ENCODE data around the gene CACNG7.
"Not testable (repeated sequence)": the region's sequence is repeated elsewhere in the genome, so short reads cannot be mapped to it uniquely, and the experiment has no call there.

CACNG7 gene, protein sequence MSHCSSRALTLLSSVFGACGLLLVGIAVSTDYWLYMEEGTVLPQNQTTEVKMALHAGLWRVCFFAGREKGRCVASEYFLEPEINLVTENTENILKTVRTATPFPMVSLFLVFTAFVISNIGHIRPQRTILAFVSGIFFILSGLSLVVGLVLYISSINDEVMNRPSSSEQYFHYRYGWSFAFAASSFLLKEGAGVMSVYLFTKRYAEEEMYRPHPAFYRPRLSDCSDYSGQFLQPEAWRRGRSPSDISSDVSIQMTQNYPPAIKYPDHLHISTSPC

DNA sequence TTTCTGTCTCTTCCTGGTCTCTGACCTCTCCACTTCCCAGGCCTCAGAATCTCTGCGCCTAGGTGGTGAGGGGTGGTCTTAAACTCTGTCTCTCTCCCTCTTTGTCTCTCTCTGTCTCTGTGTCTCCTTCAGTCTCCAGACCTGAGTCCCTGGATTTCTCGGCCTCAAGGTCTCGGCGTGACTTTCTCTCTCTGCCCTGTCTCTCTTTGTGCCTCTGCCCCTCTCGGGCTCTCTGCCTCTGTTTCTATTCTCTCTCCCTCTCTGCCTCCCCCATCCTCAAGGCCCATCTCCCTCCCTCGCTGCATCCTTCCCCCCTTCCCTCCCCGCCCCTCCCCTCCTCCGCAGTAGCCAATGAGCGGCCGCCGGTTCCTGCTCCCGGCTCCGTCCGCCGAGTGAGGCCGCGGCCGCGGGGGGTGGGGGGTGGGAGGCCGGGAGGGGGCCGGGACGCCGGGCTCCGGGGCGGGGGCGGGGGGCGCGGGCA, at the start of gene CACNG7:
CACNG7 (plus strand) TSS at position 344 of the 481 bp plus-strand sequence. CDS start 3,554 bp downstream, outside the sequence.
- no peak for DNase-seq (ENCODE audit: low spot score)

DNA sequence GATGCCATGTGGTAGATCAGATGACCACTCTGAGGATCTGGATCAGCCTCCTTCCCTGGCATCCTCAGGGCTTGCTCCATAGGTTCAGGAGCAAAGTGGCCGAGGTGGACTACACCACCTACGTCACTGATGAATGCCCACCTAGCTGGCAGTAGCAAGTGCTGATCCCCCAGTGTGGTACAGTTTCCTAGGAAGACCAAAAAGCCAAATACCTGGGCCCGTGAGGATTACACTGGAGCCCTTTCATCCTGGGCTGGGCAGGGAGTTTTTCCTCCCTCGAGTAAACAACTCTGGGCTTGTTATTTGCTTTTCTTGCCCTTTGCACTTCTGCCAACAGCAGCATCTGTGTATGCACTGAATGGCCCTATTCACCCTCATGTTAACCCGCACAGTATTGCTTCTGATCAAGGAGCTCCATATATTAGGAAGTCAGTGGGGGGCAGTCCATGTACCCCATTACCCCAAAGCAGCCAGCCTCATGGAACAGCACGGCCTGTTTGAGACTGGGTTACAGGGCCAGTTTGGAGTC, 44.7 kb upstream of the CACNG7 start:
- no peak for DNase-seq (ENCODE audit: low spot score)

DNA sequence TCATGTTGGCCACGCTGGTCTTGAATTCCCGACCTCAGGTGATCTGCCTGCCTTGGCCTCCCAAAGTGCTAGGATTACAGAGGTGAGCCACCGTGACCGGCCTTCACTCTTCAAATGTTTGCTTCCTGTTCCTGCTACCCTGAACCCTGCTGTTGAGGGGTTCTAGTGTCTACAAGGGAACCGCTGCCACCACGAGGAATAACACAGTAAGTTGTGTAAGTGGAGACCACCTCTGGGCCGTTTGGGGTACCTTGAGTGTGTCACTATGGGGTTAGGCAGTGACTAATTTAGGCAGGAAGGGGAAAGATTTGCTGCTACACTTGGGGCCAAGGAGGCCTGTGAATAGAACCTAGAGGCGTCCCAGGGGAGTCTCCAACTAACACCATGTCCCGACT, 43.6 kb upstream of the CACNG7 start:
- DNase-seq (ENCODE audit: low spot score): peak; percentile 25

DNA sequence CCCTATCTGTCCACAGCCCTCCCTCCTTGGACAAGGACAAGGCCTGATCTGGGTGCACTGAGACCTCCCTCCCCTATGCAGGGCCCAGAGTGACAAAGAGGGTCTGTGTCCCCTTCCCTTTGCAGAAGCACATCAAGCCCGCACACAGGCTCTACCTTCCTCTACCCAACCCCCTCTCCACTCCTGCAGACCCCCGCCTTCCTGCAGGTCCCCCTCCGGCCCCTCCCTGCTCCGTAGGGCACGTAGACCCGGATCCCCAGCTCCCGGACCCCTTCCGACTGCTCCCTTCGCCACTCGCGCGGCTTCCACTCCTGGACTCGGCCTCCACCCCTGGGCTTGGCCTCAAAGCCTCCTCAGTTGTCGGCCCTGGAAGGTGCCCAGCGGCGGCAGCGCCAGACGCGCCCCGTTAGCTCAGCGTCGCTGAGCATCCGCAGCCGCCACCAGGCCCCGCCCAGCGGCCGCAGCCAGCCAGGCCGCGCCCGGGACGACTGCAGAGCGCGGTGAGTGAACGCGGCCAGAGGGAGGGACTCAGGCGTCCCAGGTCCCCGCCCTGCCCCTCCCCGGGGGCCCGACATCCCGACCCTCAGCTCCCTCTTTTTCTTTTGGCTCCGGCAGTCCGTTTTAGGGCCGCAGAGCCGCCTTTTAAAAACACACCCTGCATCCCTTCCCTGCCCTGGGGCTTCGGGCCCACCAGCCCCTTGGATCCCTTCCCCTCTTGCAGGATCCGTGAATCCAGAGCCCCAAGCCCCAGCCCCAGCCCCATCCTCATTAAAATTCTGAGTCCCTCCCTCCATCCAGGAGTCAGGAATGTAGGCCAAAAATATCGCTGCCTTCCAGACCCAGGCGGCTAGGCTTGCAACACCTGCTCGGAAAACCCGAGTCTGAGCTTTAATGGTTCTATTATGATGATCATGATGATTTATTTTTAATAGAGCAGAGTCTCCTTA, 42.9 kb upstream of the CACNG7 start:
- DNase-seq (ENCODE audit: low spot score): peak; percentile 79

DNA sequence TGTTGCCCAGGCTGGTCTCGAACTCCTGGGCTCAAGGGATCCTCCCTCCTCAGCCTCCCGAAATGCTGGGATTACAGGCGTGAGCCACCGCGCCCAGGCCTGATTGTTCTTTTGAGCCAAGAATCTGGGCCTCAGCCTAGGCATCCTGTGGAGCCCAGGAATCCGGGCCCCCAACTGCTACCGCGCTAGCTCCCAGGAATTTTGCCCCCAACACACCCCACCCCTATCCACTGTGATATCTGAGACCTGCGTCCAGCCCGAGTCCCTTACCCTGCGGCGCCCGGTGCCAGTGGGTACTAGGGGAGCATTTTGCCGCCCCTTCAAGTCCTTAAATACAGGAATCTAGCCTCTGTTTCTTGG, 42.2 kb upstream of the CACNG7 start:
- DNase-seq (ENCODE audit: low spot score): no peak

DNA sequence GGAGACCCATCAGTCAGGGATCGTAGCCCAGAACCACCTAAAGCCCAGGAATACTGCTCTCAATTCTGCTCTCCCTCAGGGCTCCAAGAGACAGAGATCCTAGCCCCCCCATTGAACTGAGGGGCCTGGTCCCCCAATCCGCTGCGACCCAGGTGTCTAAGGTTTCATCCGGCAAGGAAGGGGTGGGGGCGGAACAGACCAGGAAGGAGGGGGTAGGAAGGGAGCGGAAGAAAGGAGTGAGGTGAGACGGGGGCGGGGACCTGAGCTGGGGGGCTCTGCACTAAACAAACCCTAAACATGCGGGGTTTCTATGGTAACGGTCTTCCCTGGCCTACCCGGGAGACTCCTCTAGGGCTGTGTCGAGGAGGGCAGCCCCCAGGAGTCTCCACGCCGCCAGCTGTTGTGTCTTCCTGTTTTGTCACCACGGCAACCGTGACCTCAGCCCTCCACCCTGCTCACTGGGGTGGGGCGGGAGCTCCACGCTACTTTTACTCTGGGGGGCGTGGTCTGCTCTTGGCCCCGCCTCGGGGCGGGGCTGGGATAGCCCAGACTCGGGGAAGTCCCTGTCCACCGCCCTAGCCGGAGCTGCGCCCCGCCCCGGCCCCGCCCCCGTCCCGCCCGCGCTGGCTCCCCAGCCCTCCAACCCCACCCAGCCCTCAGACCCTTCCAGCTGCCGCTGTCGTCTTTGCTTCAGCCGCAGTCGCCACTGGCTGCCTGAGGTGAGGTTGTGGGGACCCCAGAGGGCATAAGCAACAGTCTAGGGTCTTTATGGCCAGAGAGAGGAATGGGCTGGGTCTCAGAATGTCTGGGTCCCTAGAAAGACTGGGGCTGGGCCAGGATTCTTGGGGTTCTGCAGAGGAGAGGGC, 41.6 kb upstream of the CACNG7 start, which contains the start of gene MYADM:
MYADM (plus strand) TSS at position 659 of the 866 bp plus-strand sequence. CDS start 5,647 bp downstream, outside the sequence.
- peak; percentile 99 for DNase-seq (ENCODE audit: low spot score)

DNA sequence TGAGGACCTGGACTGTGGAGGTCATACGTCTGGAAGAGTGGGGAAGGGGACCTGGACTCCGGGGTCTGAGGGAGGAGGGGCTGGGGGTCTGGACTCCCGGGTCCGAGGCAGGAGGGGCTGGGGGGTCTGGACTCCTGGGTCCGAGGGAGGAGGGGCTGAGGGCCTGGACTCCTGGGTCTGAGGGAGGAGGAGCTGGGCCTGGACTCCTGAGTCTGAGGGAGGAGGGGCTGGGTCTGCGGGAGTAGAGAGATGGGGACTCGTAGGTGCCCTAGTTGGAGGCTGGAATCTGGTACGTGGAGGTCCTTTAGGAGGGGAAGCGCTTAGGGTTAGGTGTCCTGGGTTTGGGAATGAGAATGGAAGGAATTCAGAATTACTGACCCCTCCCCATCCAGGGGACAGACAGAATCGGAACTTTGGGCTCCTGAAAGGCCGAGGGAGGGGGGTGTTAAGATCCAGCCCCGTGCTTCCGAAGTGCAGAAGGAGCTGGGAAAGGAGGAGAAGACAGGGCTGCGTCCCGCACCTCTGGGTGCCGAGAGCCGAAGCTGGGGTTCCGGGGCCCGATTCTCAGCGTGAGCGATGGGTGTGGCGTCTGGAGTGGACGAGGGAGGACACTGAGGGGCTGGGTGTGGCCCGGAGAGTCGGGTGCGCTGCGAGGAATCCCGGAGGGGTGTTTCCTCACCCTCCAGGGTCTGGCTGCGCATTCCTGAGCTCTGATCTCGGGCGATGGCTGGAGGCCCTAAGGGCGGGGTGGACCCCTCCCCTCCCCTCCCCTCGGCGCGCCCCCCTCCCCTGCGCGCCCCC, 40.8 kb upstream of the CACNG7 start:
- peak; percentile 89 for DNase-seq (ENCODE audit: low spot score)

DNA sequence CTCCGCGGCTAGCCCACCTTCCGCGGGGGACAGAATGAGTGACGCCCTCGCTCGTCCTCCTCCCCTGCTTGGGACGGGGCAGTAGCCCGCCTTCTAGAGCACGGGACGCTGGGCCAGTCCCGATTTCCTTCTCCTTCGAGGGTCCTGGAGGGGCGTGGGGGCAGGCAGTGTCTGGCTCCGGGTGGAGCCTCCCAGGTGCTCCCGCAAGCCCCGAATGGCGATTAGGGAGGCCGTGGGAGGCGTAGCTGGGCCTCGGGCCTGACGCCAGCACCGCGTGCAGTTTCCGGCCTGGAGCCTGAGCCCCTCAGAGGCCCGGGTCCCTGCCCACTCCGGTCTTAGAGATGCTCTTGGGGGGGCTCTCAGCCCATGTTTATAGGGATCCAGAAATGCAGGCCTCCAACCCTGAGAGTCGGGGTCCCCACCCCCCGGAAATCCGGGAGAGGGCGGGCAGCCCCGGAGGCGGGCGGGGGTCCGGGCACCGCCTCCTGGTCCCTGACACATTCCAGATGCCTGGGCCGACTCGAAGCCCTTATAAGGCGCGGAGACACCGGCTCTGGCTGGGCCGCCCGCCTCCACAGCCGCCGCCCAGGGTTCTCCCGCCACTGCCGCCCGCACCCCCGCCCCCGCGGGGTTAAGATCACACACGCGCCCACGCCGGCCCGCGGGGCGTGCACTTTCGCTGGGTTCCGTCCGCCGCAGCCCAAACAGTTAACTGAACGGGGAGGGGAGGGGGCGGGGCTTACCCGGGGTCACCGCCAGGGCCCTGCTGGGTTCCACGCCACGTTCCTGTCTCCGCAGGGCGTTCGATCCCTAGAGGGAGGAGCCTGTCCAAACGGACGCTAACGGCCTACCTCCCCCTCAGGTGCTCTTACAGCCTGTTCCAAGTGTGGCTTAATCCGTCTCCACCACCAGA, 39.9 kb upstream of the CACNG7 start:
- peak; percentile 91 for DNase-seq (ENCODE audit: low spot score)

DNA sequence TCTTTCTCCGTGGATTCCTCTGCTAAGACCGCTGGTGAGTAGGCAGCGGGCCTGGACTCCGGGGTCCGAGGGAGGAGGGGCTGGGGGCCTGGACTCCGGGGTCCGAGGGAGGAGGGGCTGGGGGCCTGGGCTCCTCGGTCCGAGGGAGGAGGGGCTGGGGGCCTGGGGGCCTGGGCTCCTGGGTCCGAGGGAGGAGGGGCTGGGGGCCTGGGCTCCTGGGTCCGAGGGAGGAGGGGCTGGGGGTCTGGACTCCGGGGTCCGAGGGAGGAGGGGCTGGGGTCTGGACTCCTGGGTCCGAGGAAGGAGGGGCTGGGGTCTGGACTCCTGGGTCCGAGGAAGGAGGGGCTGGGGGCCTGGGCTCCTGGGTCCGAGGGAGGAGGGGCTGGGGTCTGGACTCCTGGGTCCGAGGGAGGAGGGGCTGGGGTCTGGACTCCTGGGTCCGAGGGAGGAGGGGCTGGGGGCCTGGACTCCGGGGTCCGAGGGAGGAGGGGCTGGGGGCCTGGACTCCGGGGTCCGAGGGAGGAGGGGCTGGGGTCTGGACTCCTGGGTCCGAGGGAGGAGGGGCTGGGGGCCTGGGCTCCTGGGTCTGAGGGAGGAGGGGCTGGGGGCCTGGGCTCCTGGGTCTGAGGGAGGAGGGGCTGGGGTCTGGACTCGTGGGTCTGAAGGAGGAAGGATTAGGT, 39.1 kb upstream of the CACNG7 start:
- not testable (repeated sequence) for DNase-seq (ENCODE audit: low spot score)

DNA sequence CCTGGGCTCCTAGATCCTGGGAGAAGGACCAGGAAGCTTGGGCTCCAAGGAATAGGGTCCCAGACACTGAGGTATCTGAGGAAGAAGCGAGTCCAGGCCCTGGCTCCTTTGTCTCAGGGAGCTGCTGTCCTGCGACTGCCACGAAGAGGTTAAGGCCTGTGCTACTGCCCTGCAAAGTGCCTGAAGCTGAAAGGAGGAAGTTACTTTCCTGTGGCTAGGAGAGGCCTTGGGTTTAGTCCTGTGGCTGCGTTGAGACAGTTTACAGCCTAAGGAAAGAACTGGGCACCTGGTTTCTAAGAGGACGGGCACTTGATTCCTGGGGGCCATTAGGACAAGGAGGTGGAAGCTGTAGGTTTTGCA, 38.6 kb upstream of the CACNG7 start:
- peak; percentile 14 for DNase-seq (ENCODE audit: low spot score)

DNA sequence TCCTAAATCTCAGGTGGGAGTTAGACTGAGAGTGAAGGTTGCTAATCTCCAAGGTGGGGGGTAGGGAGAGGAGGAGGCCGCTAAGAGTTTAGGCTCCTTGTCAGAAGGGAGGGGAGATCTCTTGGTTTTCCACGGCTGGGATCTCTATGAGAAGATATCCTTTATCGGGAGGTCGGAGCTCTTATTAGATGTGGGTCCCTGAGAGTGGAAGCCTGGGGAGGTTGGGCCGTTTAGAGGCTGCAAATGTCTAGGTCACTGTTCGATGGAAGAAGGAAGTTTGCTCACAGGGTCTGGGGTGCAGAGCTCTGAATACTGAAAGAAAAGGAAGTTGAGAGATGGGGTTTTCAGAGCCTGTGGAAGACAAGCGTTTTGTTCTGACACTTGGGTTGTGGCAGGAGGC, 37.6 kb upstream of the CACNG7 start:
- DNase-seq (ENCODE audit: low spot score): no peak

DNA sequence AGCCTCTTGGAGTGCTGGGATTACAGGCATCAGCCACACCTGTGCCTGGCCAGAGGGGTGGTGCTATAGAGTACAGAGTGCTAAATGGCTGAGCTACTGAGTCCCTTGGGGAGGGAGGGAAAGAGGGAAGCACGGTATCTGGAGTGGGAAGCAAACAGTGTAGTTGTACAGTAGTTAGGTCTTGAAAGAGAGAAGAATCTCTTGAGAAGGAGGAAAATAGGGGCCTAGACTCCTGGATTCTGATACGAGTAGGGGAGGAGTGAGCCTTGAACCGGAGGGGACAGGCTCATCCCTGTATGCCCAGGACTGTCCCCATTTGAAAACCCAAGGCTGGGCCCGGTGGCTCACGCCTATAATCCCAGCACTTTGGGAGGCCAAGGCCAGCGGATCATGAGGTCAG, 36.3 kb upstream of the CACNG7 start:
- DNase-seq (ENCODE audit: low spot score): no peak

DNA sequence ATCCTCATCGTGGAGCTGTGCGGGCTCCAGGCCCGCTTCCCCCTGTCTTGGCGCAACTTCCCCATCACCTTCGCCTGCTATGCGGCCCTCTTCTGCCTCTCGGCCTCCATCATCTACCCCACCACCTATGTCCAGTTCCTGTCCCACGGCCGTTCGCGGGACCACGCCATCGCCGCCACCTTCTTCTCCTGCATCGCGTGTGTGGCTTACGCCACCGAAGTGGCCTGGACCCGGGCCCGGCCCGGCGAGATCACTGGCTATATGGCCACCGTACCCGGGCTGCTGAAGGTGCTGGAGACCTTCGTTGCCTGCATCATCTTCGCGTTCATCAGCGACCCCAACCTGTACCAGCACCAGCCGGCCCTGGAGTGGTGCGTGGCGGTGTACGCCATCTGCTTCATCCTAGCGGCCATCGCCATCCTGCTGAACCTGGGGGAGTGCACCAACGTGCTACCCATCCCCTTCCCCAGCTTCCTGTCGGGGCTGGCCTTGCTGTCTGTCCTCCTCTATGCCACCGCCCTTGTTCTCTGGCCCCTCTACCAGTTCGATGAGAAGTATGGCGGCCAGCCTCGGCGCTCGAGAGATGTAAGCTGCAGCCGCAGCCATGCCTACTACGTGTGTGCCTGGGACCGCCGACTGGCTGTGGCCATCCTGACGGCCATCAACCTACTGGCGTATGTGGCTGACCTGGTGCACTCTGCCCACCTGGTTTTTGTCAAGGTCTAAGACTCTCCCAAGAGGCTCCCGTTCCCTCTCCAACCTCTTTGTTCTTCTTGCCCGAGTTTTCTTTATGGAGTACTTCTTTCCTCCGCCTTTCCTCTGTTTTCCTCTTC, 35.1 kb upstream of the CACNG7 start:
- no peak for DNase-seq (ENCODE audit: low spot score)

DNA sequence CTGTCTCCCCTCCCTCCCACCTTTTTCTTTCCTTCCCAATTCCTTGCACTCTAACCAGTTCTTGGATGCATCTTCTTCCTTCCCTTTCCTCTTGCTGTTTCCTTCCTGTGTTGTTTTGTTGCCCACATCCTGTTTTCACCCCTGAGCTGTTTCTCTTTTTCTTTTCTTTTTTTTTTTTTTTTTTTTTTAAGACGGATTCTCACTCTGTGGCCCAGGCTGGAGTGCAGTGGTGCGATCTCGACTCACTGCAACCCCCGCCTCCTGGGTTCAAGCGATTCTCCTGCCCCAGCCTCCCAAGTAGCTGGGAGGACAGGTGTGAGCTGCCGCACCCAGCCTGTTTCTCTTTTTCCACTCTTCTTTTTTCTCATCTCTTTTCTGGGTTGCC, 34.5 kb upstream of the CACNG7 start:
- DNase-seq (ENCODE audit: low spot score): no peak

DNA sequence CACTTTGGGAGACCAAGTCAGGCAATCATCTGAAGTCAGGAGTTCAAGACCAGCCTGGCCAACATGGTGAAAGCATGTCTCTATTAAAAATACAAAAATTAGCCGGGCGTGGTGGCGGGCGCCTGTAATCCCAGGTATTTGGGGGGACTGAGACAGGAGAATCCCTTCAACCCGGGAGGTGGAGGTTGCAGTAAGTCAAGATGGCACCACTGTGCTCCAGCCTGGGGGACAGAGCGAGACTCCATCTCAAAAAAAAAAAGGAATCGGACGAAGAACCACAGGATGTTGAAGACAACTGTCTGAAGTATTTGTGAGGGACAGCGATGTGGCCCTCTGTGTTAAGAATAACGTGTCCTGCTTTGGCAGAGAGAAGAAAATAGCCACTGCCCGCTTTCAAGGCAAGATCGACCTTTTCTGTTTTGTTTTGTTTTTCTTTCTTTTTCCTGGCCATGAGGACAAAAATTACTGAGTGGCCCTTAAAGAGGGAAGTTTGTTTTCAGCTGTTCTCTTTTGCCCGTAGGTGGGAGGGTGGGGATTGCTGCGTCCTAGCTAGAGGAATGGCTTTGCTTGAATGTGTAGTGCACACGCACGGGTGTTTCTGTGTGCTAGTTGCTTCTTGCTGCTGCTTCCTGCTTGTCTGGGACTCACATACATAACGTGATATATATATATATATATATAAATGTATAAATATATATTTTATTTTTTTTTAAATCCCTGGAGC, 33.3 kb upstream of the CACNG7 start:
- no peak for DNase-seq (ENCODE audit: low spot score)

DNA sequence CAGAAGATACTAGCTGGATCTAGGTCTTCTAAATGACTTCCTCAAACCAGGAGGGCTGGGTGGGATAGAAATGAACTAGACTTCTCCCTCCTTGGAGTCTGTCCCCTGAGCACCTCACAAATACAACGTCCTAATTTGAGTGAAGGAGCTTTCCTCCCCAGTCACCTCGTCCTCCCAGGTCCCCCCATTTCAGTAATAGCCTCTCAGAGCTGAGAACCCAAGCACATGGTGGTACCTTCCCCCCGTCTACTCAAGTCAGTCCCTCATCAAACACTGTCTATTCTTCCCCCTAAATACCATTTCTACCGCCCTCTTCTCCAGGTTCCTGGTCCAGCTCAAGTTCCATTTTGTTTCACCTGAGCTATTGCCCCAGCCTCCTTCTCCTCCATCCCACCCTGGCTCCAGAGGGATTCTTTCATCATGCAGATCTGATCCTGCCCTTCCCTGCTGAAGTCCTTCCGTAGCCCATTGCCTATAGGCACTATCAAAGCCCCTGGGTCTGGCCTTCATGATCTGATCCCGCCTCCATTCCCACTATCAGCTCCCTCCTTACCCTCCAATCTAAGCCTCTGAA, 32.3 kb upstream of the CACNG7 start:
- no peak for DNase-seq (ENCODE audit: low spot score)

DNA sequence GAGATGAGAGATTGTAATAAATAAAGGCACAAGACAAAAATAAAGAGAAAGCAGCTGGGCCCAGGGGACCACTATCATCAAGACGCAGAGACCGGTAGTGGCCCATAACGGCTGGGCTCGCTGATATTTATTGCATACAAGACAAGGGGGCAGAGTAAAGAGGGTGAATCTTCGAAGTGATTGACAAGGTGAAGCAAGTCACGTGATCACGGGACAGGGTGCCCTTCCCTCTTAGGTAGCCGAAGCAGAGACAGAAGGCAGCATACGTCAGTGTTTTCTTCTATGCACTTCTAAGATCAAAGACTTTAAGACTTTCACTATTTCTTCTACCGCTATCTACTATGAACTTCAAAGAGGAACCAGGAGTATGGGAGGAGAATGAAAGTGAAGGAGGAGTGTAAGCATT, 31.7 kb upstream of the CACNG7 start:
- no peak for DNase-seq (ENCODE audit: low spot score)

DNA sequence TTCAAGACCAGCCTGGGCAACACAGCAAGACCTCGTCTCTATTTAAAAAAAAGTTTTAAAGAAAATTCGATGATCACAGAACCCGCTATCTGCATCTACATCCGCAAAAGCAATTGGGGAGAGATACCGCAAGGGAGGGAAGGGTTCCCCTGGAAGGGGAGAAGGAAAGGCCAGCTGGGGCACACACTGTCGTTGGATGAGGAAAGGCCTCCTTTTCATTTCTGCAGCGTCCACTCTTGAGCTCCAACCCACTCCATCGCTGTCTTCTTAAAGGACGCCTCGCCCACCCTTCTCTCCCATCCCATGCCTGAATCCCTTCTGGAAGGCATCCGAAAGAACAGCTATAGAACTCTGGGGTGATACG, 30.3 kb upstream of the CACNG7 start:
- no peak for DNase-seq (ENCODE audit: low spot score)
